Measurements from ENCODE around the gene NEMP2. TPM values are rescaled to one million over a fixed set of nuclear protein-coding genes. Genes with fewer than 3 reads are reported as not detected.

The NEMP2 gene
- total and polyA plus RNA-seq, 4 donors: 0.67 to 6.1 (median 2.8) TPM

DNA sequence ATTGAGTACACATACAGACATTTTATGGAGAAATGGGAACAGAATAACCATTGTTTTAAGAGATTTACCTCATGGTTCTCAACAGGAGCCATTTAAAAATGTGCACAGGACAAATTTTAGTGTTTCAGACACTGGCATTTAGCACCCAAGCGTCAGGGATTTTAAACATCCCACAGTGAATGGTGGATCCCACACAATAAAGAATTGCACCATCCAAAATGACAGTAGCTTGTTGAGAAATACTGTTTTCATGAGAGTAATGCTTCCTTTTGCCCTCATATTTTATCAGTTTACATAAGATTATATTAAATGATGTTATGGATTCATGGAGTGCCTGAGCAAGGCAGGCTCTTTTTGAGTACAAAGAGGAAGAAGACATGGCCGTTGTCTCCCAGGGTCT is 72.3 kb downstream of the NEMP2 start:
- H3K36me3 ChIP-seq (ENCODE audit: control insufficient read depth in 4 of 4, insufficient read depth in 3 of 4, low read depth in 1 of 4, low read length in 3 of 4): no peaks in the 10 kb centered on the region
- no peak for TF ChIP-seq FOXA2 (IDR thresholded peaks at IDR 0.05)
- TF ChIP-seq, protein P1, sequence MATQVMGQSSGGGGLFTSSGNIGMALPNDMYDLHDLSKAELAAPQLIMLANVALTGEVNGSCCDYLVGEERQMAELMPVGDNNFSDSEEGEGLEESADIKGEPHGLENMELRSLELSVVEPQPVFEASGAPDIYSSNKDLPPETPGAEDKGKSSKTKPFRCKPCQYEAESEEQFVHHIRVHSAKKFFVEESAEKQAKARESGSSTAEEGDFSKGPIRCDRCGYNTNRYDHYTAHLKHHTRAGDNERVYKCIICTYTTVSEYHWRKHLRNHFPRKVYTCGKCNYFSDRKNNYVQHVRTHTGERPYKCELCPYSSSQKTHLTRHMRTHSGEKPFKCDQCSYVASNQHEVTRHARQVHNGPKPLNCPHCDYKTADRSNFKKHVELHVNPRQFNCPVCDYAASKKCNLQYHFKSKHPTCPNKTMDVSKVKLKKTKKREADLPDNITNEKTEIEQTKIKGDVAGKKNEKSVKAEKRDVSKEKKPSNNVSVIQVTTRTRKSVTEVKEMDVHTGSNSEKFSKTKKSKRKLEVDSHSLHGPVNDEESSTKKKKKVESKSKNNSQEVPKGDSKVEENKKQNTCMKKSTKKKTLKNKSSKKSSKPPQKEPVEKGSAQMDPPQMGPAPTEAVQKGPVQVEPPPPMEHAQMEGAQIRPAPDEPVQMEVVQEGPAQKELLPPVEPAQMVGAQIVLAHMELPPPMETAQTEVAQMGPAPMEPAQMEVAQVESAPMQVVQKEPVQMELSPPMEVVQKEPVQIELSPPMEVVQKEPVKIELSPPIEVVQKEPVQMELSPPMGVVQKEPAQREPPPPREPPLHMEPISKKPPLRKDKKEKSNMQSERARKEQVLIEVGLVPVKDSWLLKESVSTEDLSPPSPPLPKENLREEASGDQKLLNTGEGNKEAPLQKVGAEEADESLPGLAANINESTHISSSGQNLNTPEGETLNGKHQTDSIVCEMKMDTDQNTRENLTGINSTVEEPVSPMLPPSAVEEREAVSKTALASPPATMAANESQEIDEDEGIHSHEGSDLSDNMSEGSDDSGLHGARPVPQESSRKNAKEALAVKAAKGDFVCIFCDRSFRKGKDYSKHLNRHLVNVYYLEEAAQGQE (IDR thresholded peaks at IDR 0.05): no peak
- TF ChIP-seq, protein P2, sequence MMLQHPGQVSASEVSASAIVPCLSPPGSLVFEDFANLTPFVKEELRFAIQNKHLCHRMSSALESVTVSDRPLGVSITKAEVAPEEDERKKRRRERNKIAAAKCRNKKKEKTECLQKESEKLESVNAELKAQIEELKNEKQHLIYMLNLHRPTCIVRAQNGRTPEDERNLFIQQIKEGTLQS (IDR thresholded peaks at IDR 0.05): no peak
- no peak for TF ChIP-seq EGR1 (IDR thresholded peaks at IDR 0.05; ENCODE audit: low read depth in 2 of 2)
- no peak for TF ChIP-seq FOXA1 (IDR thresholded peaks at IDR 0.05)
- no peak for TF ChIP-seq NR2F2 (IDR thresholded peaks at IDR 0.05)
- TF ChIP-seq JUND (IDR thresholded peaks at IDR 0.05): no peak
- no peak for TF ChIP-seq YY1 (IDR thresholded peaks at IDR 0.05)
- no peak for TF ChIP-seq TAF1 (conservative IDR thresholded peaks at IDR 0.05)
- TF ChIP-seq, protein P3, sequence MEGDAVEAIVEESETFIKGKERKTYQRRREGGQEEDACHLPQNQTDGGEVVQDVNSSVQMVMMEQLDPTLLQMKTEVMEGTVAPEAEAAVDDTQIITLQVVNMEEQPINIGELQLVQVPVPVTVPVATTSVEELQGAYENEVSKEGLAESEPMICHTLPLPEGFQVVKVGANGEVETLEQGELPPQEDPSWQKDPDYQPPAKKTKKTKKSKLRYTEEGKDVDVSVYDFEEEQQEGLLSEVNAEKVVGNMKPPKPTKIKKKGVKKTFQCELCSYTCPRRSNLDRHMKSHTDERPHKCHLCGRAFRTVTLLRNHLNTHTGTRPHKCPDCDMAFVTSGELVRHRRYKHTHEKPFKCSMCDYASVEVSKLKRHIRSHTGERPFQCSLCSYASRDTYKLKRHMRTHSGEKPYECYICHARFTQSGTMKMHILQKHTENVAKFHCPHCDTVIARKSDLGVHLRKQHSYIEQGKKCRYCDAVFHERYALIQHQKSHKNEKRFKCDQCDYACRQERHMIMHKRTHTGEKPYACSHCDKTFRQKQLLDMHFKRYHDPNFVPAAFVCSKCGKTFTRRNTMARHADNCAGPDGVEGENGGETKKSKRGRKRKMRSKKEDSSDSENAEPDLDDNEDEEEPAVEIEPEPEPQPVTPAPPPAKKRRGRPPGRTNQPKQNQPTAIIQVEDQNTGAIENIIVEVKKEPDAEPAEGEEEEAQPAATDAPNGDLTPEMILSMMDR (IDR thresholded peaks at IDR 0.05; ENCODE audit: low read depth, low read length, missing input control): no peak
- no peak for TF ChIP-seq RAD21 (IDR thresholded peaks at IDR 0.05)
- no peak for TF ChIP-seq SP1 (IDR thresholded peaks at IDR 0.05)
- no peak for TF ChIP-seq GABPA (IDR thresholded peaks at IDR 0.05 in 1 of 2, conservative IDR thresholded peaks at IDR 0.05 in 1 of 2)
- H3K4me3 ChIP-seq (ENCODE audit: low read depth in 1 of 3, low read length in 3 of 3): no peak overlapping the region
- H3K4me1 ChIP-seq (ENCODE audit: control insufficient read depth in 4 of 4, insufficient read depth in 4 of 4, low read length in 3 of 4): no peaks in the 10 kb centered on the region
- H3K27me3 ChIP-seq (ENCODE audit: control insufficient read depth in 4 of 4, insufficient read depth in 4 of 4, low read length in 3 of 4): no peaks in the 10 kb centered on the region
- 94% methylated on average over 2 of the region's 2 CpGs for WGBS
- no peak for DNase-seq (ENCODE audit: low spot score)
- H3K9ac ChIP-seq (ENCODE audit: low read depth in 1 of 2, low read length in 2 of 2): no peak overlapping the region
- no peaks in the 10 kb centered on the region for H3K9me3 ChIP-seq (ENCODE audit: control insufficient read depth in 4 of 4, low read length in 3 of 4)
- no peak overlapping the region for H3K27ac ChIP-seq (ENCODE audit: low read depth in 1 of 2, low read length in 2 of 2)

DNA sequence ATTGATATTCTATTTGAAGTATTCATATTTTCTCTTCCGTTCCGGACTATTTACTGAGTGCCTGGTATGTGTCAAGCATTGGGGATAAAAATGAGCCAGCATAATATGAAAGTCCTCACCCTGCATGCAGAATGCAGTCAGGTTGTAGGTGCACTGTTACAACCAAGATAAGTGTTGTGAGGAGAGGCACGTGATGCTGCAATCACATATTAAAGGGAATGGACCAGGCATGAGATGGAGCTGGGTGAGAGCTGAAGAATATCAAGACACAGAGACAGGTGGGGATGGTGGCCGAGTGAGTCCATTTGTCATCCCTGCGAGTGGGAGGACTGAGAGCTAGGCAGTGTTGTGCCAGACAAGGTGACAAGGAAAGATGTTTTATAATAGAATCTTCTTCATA is 74.0 kb downstream of the NEMP2 start:
- Histone ChIP-seq H3K9me3 (ENCODE audit: control insufficient read depth in 4 of 4, low read length in 3 of 4) (no peaks in the 10 kb centered on the region), H3K27me3 (ENCODE audit: control insufficient read depth in 4 of 4, insufficient read depth in 4 of 4, low read length in 3 of 4) (no peaks in the 10 kb centered on the region), H3K36me3 (ENCODE audit: control insufficient read depth in 4 of 4, insufficient read depth in 3 of 4, low read depth in 1 of 4, low read length in 3 of 4) (no peaks in the 10 kb centered on the region), H3K4me1 (ENCODE audit: control insufficient read depth in 4 of 4, insufficient read depth in 4 of 4, low read length in 3 of 4) (no peaks in the 10 kb centered on the region), H3K4me3 (ENCODE audit: low read depth in 1 of 3, low read length in 3 of 3) (no peak overlapping the region), H3K9ac (ENCODE audit: low read depth in 1 of 2, low read length in 2 of 2) (no peak overlapping the region), H3K27ac (ENCODE audit: low read depth in 1 of 2, low read length in 2 of 2) (no peak overlapping the region)
- no peak for DNase-seq (ENCODE audit: low spot score)
- WGBS: 89% methylated on average over 5 of the region's 5 CpGs
- TF ChIP-seq, protein P1 (IDR thresholded peaks at IDR 0.05): no peak
- TF ChIP-seq HNF4A (conservative IDR thresholded peaks at IDR 0.05) (no peak), RAD21 (IDR thresholded peaks at IDR 0.05) (no peak), GABPA (IDR thresholded peaks at IDR 0.05 in 1 of 2, conservative IDR thresholded peaks at IDR 0.05 in 1 of 2) (no peak), FOXA1 (IDR thresholded peaks at IDR 0.05) (no peak), RXRA (IDR thresholded peaks at IDR 0.05) (no peak), NR2F2 (IDR thresholded peaks at IDR 0.05) (no peak), YY1 (IDR thresholded peaks at IDR 0.05) (no peak), SP1 (IDR thresholded peaks at IDR 0.05) (no peak), FOXA2 (IDR thresholded peaks at IDR 0.05) (no peak), EGR1 (IDR thresholded peaks at IDR 0.05; ENCODE audit: low read depth in 2 of 2) (no peak)
- TF ChIP-seq, protein P4, sequence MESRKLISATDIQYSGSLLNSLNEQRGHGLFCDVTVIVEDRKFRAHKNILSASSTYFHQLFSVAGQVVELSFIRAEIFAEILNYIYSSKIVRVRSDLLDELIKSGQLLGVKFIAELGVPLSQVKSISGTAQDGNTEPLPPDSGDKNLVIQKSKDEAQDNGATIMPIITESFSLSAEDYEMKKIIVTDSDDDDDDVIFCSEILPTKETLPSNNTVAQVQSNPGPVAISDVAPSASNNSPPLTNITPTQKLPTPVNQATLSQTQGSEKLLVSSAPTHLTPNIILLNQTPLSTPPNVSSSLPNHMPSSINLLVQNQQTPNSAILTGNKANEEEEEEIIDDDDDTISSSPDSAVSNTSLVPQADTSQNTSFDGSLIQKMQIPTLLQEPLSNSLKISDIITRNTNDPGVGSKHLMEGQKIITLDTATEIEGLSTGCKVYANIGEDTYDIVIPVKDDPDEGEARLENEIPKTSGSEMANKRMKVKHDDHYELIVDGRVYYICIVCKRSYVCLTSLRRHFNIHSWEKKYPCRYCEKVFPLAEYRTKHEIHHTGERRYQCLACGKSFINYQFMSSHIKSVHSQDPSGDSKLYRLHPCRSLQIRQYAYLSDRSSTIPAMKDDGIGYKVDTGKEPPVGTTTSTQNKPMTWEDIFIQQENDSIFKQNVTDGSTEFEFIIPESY (IDR thresholded peaks at IDR 0.05): no peak
- TF ChIP-seq, protein P5, sequence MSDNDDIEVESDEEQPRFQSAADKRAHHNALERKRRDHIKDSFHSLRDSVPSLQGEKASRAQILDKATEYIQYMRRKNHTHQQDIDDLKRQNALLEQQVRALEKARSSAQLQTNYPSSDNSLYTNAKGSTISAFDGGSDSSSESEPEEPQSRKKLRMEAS (IDR thresholded peaks at IDR 0.05): no peak
- TF ChIP-seq, protein P3 (IDR thresholded peaks at IDR 0.05; ENCODE audit: low read depth, low read length, missing input control): no peak
- TF ChIP-seq, protein P2 (IDR thresholded peaks at IDR 0.05): no peak
